H1 (cell line): Measurements from ENCODE around the gene CUEDC2.

Experiments used
- BRCA1 ChIP-seq: IDR thresholded peaks from 2 replicates; pipeline ENCODE4 v1.6.1; 2012; ENCODE audit warnings: low read depth, low read length, improper control_type of control experiment
- HDAC6 ChIP-seq: IDR thresholded peaks from one replicate; pipeline ENCODE4 v1.7.1; 2012; ENCODE audit warnings: low read depth, mild to moderate bottlenecking, inconsistent platforms, low read length, moderate library complexity
- POLR2A ChIP-seq, 2 experiments: IDR thresholded peaks; 1 replicate in 1 of 2; 2 replicates in 1 of 2; pipeline ENCODE4 v1.6.1; 2011; ENCODE audit warnings: low read depth in 2 of 2, low read length in 2 of 2, mild to moderate bottlenecking in 2 of 2; ENCODE audit errors: control extremely low read depth in 1 of 2
- RFX5 ChIP-seq: IDR thresholded peaks from 2 replicates; pipeline ENCODE4 v1.6.1; 2011; ENCODE audit warnings: low read depth, low read length, improper control_type of control experiment, borderline replicate concordance
- SP1 ChIP-seq: IDR thresholded peaks from 2 replicates; pipeline ENCODE4 v1.6.1; 2011; ENCODE audit warnings: low read depth, low read length
- TEAD4 ChIP-seq: IDR thresholded peaks from 2 replicates; pipeline ENCODE4 v1.6.1; 2012; ENCODE audit warnings: low read depth, low read length, inconsistent platforms, mixed read lengths
- TF ChIP-seq, protein P1 (sequence below), 3 experiments: IDR thresholded peaks; 1 replicate in 2 of 3; 2 replicates in 1 of 3; pipeline versions ENCODE4 v1.5.1 to v1.6.1; 2011; ENCODE audit warnings: low read length in 3 of 3, mild to moderate bottlenecking in 3 of 3, inconsistent platforms in 2 of 3, low read depth in 1 of 3, moderate library complexity in 1 of 3; ENCODE audit not compliant: insufficient read depth in 1 of 3; ENCODE audit errors: control extremely low read depth in 1 of 3

DNA sequence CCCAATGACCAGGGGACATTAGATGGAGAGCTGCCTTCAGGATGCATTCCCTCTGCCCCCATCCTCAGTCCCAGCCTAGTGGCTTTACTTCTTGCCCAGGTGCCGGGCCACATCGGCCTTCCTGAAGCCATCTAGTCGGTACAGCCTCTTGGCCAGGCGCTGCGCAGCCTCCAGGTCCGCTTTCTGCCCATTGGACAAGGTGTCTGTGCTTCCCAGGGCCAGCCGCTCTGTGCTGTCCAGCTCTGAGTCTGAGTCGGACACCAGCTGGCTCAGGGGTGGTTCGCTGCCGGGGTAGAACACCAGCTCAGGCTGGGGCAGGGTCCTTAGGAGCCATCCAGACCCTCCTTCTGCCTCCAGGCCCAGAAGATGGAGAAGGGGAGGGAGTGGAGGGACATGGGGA lies 20.1 kb downstream of the CUEDC2 start:
- no peak for TF ChIP-seq POLR2A (IDR thresholded peaks at IDR 0.05; ENCODE audit: control extremely low read depth in 1 of 2, low read depth in 2 of 2, low read length in 2 of 2)
- TF ChIP-seq SP1, result no peak
- TF ChIP-seq BRCA1, result no peak
- TF ChIP-seq, protein P1, sequence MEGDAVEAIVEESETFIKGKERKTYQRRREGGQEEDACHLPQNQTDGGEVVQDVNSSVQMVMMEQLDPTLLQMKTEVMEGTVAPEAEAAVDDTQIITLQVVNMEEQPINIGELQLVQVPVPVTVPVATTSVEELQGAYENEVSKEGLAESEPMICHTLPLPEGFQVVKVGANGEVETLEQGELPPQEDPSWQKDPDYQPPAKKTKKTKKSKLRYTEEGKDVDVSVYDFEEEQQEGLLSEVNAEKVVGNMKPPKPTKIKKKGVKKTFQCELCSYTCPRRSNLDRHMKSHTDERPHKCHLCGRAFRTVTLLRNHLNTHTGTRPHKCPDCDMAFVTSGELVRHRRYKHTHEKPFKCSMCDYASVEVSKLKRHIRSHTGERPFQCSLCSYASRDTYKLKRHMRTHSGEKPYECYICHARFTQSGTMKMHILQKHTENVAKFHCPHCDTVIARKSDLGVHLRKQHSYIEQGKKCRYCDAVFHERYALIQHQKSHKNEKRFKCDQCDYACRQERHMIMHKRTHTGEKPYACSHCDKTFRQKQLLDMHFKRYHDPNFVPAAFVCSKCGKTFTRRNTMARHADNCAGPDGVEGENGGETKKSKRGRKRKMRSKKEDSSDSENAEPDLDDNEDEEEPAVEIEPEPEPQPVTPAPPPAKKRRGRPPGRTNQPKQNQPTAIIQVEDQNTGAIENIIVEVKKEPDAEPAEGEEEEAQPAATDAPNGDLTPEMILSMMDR (IDR thresholded peaks at IDR 0.05; ENCODE audit: control extremely low read depth in 1 of 3, insufficient read depth in 1 of 3, low read depth in 1 of 3, low read length in 3 of 3), result no peak
- no peak for TF ChIP-seq TEAD4
- TF ChIP-seq RFX5, result no peak
- no peak for TF ChIP-seq HDAC6
